Naive thymus-derived CD4-positive, alpha-beta T cell (primary cell): ENCODE data around the gene PTCD3. TPM values are rescaled to one million over a fixed set of nuclear protein-coding genes. Genes with fewer than 3 reads are reported as not detected.

Experiments used
- ATAC-seq: fragments of 150-1000 bp; cut with Tn5 transposase; 2 replicates; pipeline ENCODE4 v1.10.0; 2021; ENCODE audit warnings: mild to moderate bottlenecking, moderate library complexity
- CTCF ChIA-PET: fragments of 350-600 bp; sonication (Branson Sonifier 250); formaldehyde crosslinking; loops from one replicate; lab custom pipeline; 2021; ENCODE audit warnings: antibody characterized with exemption; lab: Charles Lee
- POLR2A ChIA-PET: fragments of 350-600 bp; sonication (Branson Sonifier 250); formaldehyde crosslinking; loops from one replicate; lab custom pipeline; 2021; ENCODE audit warnings: antibody characterized with exemption, inconsistent platforms; lab: Charles Lee
- DNase-seq, 9 donors: peaks; one replicate each; pipeline versions ENCODE4 v3.0.0 to v3.0.0-alpha.2; 2020 to 2022; ENCODE audit warnings: mixed read lengths in 1 of 9
- H3K27ac ChIP-seq: one replicate; pipeline ENCODE4 v1.7.0; 2013; ENCODE audit warnings: mild to moderate bottlenecking, low read depth, low read length, moderate library complexity
- H3K27me3 ChIP-seq, 2 donors: one replicate each; pipeline ENCODE4 v1.7.0; 2013; ENCODE audit warnings: low read length in 2 of 2, mild to moderate bottlenecking in 2 of 2, moderate library complexity in 2 of 2; ENCODE audit not compliant: control insufficient read depth in 2 of 2, insufficient read depth in 2 of 2
- H3K36me3 ChIP-seq, 3 experiments: 1 replicate in 2 of 3; 2 replicates in 1 of 3; pipeline ENCODE4 v1.7.0; 2013; ENCODE audit warnings: low read length in 3 of 3, mild to moderate bottlenecking in 3 of 3, moderate library complexity in 1 of 3; ENCODE audit not compliant: insufficient read depth in 3 of 3, control insufficient read depth in 2 of 3
- H3K4me1 ChIP-seq, 2 donors: one replicate each; pipeline ENCODE4 v1.7.0; 2013; ENCODE audit warnings: low read length in 2 of 2, mild to moderate bottlenecking in 2 of 2, moderate library complexity in 1 of 2; ENCODE audit not compliant: control insufficient read depth in 2 of 2, insufficient read depth in 2 of 2
- H3K4me3 ChIP-seq: 2 replicates; pipeline ENCODE4 v1.7.0; 2013; ENCODE audit warnings: mild to moderate bottlenecking, low read length
- H3K9me3 ChIP-seq, 3 experiments: 1 replicate in 2 of 3; 2 replicates in 1 of 3; pipeline ENCODE4 v1.7.0; 2013; ENCODE audit warnings: low read length in 3 of 3; ENCODE audit not compliant: control insufficient read depth in 2 of 3
- H3K27ac Mint-ChIP-seq, 9 donors: one replicate each; pipeline ENCODE4 v1.8.0; 2020 to 2022; ENCODE audit warnings: mixed read lengths in 9 of 9, mild to moderate bottlenecking in 8 of 9, moderate library complexity in 5 of 9, inconsistent platforms in 2 of 9
- H3K27me3 Mint-ChIP-seq, 5 donors: one replicate each; pipeline ENCODE4 v1.8.0; 2021 to 2022; ENCODE audit warnings: mixed read lengths in 5 of 5, mild to moderate bottlenecking in 1 of 5
- H3K36me3 Mint-ChIP-seq, 5 donors: one replicate each; pipeline ENCODE4 v1.8.0; 2020 to 2022; ENCODE audit warnings: mixed read lengths in 5 of 5, mild to moderate bottlenecking in 3 of 5, inconsistent platforms in 1 of 5
- H3K4me1 Mint-ChIP-seq, 7 donors: one replicate each; pipeline ENCODE4 v1.8.0; 2020 to 2022; ENCODE audit warnings: mixed read lengths in 7 of 7, mild to moderate bottlenecking in 3 of 7, inconsistent platforms in 1 of 7
- H3K4me3 Mint-ChIP-seq, 10 donors: one replicate each; pipeline ENCODE4 v1.8.0; 2020 to 2022; ENCODE audit warnings: mild to moderate bottlenecking in 10 of 10, mixed read lengths in 10 of 10, moderate library complexity in 6 of 10, inconsistent platforms in 2 of 10
- H3K9me3 Mint-ChIP-seq, 11 donors: one replicate each; pipeline ENCODE4 v1.8.0; 2020 to 2022; ENCODE audit warnings: mixed read lengths in 11 of 11, mild to moderate bottlenecking in 4 of 11, inconsistent platforms in 1 of 11, moderate library complexity in 1 of 11
- intact Hi-C, 2 donors: fragments of 100-400 bp; cut with micrococcal nuclease; formaldehyde crosslinking; loops; one replicate each; pipeline ENCODE4 v1.15.1; 2023
- polyA plus RNA-seq, 2 donors: library from polyadenylated mRNA; unstranded; fragments of 300-500 nt; fragmentation: Illumina TruSeq; gene quantifications; one replicate each; pipeline ENCODE4 v1.2.3, GENCODE V29; 2021
- total RNA-seq, 6 experiments: library from RNA in 5 of 6; stranded (reverse) in 5 of 6; gene quantifications; 1 replicate in 5 of 6; 2 replicates in 1 of 6; pipeline ENCODE4 v1.2.3 and lab custom pipeline; 2021 to 2026

The PTCD3 gene
- total and polyA plus RNA-seq, 7 experiments from 2014 or later, result 47.5 to 207 (median 150) TPM

DNA sequence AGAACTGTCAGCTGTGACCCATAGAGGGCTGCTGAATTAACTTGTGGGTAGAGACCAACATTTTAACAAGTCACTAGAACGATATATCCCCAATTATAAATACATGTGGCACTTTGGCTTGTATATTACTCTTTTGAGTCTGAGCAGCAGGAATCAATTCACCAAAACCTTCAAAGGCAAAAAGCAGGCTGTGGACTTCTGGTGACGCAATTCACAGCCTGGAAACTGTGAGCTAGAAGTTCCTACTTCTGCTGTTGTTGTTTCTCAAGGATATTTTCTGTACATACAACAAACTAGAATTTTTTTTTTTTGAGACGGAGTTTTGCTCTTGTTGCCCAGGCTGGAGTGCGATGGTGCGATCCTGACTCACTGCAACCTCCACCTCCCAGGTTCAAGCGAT, 37.3 kb downstream of the PTCD3 start:
- intact Hi-C loops, result no loop called here
- ChIA-PET CTCF (no interaction called here), POLR2A (no interaction called here)
- Histone ChIP-seq H3K27me3 (no peaks in the 10 kb centered on the region), H3K36me3 (peaks cover 12 to 89% (median 22%) of the 10 kb centered on the region in 3 experiments), H3K9me3 (no peaks in the 10 kb centered on the region), H3K4me3 (no peak overlapping the region), H3K4me1 (no peaks in the 10 kb centered on the region), H3K27ac (no peak overlapping the region)
- H3K4me1 Mint-ChIP-seq, result peaks cover 0 to 11% (median 4%) of the 10 kb centered on the region in 7 donors
- ATAC-seq (no peak), DNase-seq (no peak)
- no peaks in the 10 kb centered on the region for H3K27me3 Mint-ChIP-seq
- H3K36me3 Mint-ChIP-seq, result peaks cover 0 to 45% (median 25%) of the 10 kb centered on the region in 5 donors
- H3K27ac Mint-ChIP-seq, result peak overlapping the region in 2 of 9 donors; percentile 15 to 76
- H3K4me3 Mint-ChIP-seq, result no peak overlapping the region
- H3K9me3 Mint-ChIP-seq, result no peaks in the 10 kb centered on the region

DNA sequence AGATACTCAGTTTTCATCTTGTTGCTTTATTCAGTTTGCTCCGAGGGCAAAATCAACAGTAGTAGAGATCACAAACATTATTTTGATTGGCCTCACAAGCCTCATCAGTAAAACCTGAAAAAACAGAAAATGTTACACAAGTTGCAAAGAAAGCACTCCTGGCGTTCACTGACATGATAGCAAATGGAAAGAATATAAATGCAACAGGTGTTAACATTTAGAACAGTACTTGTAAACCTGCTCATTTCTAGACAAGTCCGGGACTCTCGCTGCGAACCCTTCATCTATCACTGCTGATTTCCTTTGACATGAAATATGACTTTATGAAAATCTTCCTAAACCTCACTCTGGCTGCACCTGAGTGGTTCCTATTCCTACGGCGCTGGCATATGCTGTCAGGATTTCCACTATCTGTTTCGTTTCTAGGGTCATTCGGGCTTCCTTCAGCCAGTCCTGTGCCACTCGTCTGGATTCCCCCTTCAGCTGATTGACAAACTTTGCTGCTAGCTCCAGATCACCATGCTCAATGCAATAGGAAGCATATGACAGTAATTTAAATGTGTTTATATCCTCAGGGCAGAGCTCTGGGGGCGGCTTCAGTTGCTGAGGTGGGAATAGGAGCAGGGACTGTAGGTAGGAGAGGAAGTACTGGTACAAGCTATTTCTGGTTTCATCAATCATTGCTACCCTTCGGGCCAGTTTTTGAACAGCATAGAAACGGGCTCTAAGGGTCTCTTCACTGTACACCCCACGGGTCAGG, 38.1 kb downstream of the PTCD3 start:
- no peak for DNase-seq
- H3K27ac Mint-ChIP-seq, result peak overlapping the region in 4 of 9 donors; percentile 20 to 51 (median 36)
- CTCF ChIA-PET, result no interaction called here

DNA sequence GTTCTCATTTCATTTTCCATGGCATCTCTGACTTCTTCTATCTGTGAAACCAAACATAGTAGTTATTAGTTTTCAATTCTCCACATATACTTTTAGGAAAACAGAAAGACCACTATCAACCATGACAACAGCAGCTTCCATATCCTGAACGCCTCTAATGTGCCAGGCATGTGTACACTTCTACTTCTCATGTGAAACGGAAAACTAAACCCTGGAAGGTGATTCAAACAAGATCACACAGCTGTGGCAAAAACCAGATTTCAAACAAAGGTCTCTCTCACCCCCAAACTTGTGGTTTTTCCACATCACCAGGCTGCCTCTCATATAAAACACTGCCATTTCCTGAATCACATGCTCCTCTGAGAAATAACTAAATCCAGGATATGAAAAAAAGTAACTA, 41.8 kb downstream of the PTCD3 start:
- H3K27ac Mint-ChIP-seq, result peak overlapping the region in 5 of 9 donors; percentile 8 to 48 (median 15)
- Histone ChIP-seq H3K4me3 (no peak overlapping the region), H3K27me3 (no peaks in the 10 kb centered on the region), H3K36me3 (peaks cover 16 to 86% (median 36%) of the 10 kb centered on the region in 3 experiments), H3K27ac (no peak overlapping the region), H3K4me1 (no peaks in the 10 kb centered on the region), H3K9me3 (no peaks in the 10 kb centered on the region)
- DNase-seq (no peak), ATAC-seq (no peak)
- peaks cover 0 to 8% (median 0%) of the 10 kb centered on the region in 7 donors for H3K4me1 Mint-ChIP-seq
- ChIA-PET POLR2A (interaction anchor here (0.6 kb wide), 1 partner anchor 39 kb away, joined by 3 read pairs; no protein-coding TSS in a partner anchor), CTCF (interaction anchor here (0.6 kb wide), 1 partner anchor 29 kb away, joined by 5 read pairs; no protein-coding TSS in a partner anchor)
- intact Hi-C loops, result no loop called here
- H3K36me3 Mint-ChIP-seq, result peaks cover 7 to 49% (median 37%) of the 10 kb centered on the region in 5 donors
- no peaks in the 10 kb centered on the region for H3K9me3 Mint-ChIP-seq
- H3K27me3 Mint-ChIP-seq, result no peaks in the 10 kb centered on the region
- no peak overlapping the region for H3K4me3 Mint-ChIP-seq

More for the DNA sequence above, 38.1 kb downstream of the PTCD3 start:
- Mint-ChIP-seq H3K4me3 (no peak overlapping the region), H3K9me3 (no peaks in the 10 kb centered on the region), H3K4me1 (peaks cover 0 to 10% (median 2%) of the 10 kb centered on the region in 7 donors), H3K36me3 (peaks cover 4 to 42% (median 27%) of the 10 kb centered on the region in 5 donors), H3K27me3 (no peaks in the 10 kb centered on the region)
- no peaks in the 10 kb centered on the region for H3K9me3 ChIP-seq
- no peak overlapping the region for H3K27ac ChIP-seq
- POLR2A ChIA-PET, result no interaction called here
- ATAC-seq, result no peak
- H3K36me3 ChIP-seq, result peaks cover 16 to 89% (median 22%) of the 10 kb centered on the region in 3 experiments
- no peaks in the 10 kb centered on the region for H3K27me3 ChIP-seq
- no peaks in the 10 kb centered on the region for H3K4me1 ChIP-seq
- no peak overlapping the region for H3K4me3 ChIP-seq
- intact Hi-C loops, result no loop called here

DNA sequence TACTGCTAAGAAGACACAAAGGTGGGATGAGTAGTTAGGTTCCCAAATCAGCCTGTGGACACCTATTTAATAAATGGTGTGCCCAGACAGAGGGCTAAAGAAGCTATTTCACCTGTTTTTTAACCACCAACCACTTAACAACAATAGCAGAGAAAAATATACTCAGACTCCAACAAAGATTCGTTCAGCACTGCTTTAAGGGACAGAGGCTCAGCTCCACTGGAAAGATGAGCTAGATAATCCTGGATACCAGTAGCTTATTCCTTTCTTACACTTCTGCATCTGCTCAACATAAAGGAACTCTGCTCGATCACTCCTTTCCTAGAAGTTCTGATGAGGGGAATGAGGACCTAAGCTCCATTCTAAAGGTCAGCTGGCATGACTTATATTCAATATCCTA, 44.5 kb downstream of the PTCD3 start:
- Histone ChIP-seq H3K9me3 (no peaks in the 10 kb centered on the region), H3K4me3 (no peak overlapping the region), H3K27ac (no peak overlapping the region), H3K4me1 (no peaks in the 10 kb centered on the region), H3K27me3 (no peaks in the 10 kb centered on the region), H3K36me3 (peaks cover 23 to 79% (median 32%) of the 10 kb centered on the region in 3 experiments)
- Mint-ChIP-seq H3K27me3 (no peaks in the 10 kb centered on the region), H3K4me3 (no peak overlapping the region), H3K27ac (peak overlapping the region in 5 of 9 donors; percentile 25 to 84 (median 48)), H3K9me3 (no peaks in the 10 kb centered on the region), H3K4me1 (peaks cover 0 to 8% (median 0%) of the 10 kb centered on the region in 7 donors), H3K36me3 (peaks cover 7 to 48% (median 30%) of the 10 kb centered on the region in 5 donors)
- intact Hi-C loops, result no loop called here
- ChIA-PET POLR2A (interaction anchor here (1.1 kb wide), 1 partner anchor 44 kb away, joined by 3 read pairs; the partner anchor contains the start of genes POLR1A and PTCD3), CTCF (interaction anchor here (1.0 kb wide), 1 partner anchor 324 kb away, joined by 3 read pairs; no protein-coding TSS in a partner anchor)
- no peak for DNase-seq
- no peak for ATAC-seq

DNA sequence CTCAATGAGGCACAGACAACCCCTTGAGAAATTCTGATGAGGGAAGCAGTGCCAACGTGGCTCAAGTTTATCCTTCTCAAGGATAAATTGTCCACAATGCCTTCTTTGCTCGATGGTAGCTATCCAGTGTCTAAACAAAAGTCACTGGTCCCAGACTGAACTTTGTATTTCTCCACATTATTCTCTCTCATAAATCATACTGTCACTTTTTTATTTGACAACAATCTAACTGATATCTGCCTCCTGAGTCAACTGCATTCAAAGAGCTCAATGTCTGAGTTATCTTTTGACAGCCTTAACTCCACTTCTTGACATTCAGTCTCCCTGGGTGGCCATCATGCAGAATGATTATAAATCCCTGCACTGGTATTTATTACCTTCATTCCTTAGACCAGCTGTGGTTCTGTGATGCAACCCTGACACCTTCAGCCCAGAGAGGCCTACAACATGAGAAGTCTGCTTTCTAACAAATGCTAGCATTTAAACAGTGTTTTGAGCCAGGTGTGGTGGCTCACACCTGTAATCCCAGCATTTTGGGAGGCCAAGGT, 51.0 kb downstream of the PTCD3 start:
- Histone ChIP-seq H3K4me3 (no peak overlapping the region), H3K27ac (no peak overlapping the region), H3K27me3 (no peaks in the 10 kb centered on the region), H3K9me3 (no peaks in the 10 kb centered on the region), H3K36me3 (peaks cover 3 to 75% (median 21%) of the 10 kb centered on the region in 3 experiments), H3K4me1 (no peaks in the 10 kb centered on the region)
- CTCF ChIA-PET, result interaction anchor here (0.6 kb wide), 2 partner anchors 19 to 526 kb away, joined by 3 to 6 read pairs; no protein-coding TSS in a partner anchor
- intact Hi-C loops, result no loop called here
- Mint-ChIP-seq H3K4me3 (no peak overlapping the region), H3K36me3 (peaks cover 0 to 37% (median 21%) of the 10 kb centered on the region in 5 donors), H3K4me1 (peaks cover 0 to 3% (median 0%) of the 10 kb centered on the region in 7 donors), H3K9me3 (no peaks in the 10 kb centered on the region), H3K27me3 (no peaks in the 10 kb centered on the region), H3K27ac (no peak overlapping the region)
- POLR2A ChIA-PET, result no interaction called here
- ATAC-seq (no peak), DNase-seq (no peak)

DNA sequence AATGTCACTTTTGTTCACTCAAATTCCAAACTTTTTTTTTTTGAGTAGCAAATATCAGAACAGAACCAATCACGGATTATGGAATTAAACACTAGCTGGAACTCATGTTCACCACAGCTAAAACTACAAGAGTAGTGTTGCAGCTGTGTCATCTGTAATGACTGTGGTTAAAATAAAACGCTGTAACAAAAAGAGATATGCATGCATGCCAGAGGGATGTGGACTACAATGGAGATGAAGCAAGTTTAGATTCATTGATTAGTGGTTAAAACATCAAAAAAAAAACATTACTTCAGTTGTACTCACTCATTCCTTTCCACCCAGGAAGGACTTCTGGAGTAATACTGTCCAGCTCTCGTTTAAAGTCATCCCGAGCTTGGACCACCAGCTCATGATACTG, 52.3 kb downstream of the PTCD3 start:
- DNase-seq (no peak), ATAC-seq (no peak)
- ChIA-PET POLR2A (interaction anchor here (0.5 to 1.0 kb wide), 4 partner anchors 20 to 60 kb away, joined by 3 to 6 read pairs (median 4); no protein-coding TSS in a partner anchor), CTCF (interaction anchor here (1.0 kb wide), 1 partner anchor 62 kb away, joined by 3 read pairs; no protein-coding TSS in a partner anchor)
- intact Hi-C loops, result no loop called here
- H3K36me3 ChIP-seq, result peaks cover 3 to 82% (median 21%) of the 10 kb centered on the region in 3 experiments
- Mint-ChIP-seq H3K36me3 (peaks cover 0 to 36% (median 14%) of the 10 kb centered on the region in 5 donors), H3K4me3 (no peak overlapping the region), H3K27ac (peak overlapping the region in 1 of 9 donors; percentile 21), H3K27me3 (no peaks in the 10 kb centered on the region), H3K4me1 (peaks cover 0 to 2% (median 0%) of the 10 kb centered on the region in 7 donors), H3K9me3 (no peaks in the 10 kb centered on the region)
- no peak overlapping the region for H3K4me3 ChIP-seq
- no peaks in the 10 kb centered on the region for H3K9me3 ChIP-seq
- no peaks in the 10 kb centered on the region for H3K27me3 ChIP-seq
- H3K4me1 ChIP-seq, result no peaks in the 10 kb centered on the region
- no peak overlapping the region for H3K27ac ChIP-seq
